Smooth muscle cell (in vitro differentiated cells): Measurements from ENCODE around the gene CNOT1. TPM values are rescaled to one million over a fixed set of nuclear protein-coding genes. Genes with fewer than 3 reads are reported as not detected.

ENCODE experiments used
- DNase-seq: peaks from one replicate; lab custom pipeline; 2025; ENCODE audit not compliant: unreplicated experiment; lab: John Stamatoyannopoulos, UW
- H2AFZ ChIP-seq: fragments of 200-600 bp; sonication (generic); 2 replicates; pipeline ENCODE4 v1.6.0; 2016; ENCODE audit warnings: antibody characterized with exemption, low read depth, mild to moderate bottlenecking
- H3F3A ChIP-seq: fragments of 200-600 bp; sonication (generic); 2 replicates; pipeline ENCODE4 v1.6.0; 2017; ENCODE audit warnings: antibody characterized with exemption, low read depth
- H3K27ac ChIP-seq: fragments of 200-600 bp; sonication (generic); 2 replicates; pipeline ENCODE4 v1.5.1; 2016; ENCODE audit warnings: low read depth, mild to moderate bottlenecking
- H3K27me3 ChIP-seq: fragments of 200-600 bp; sonication (generic); 2 replicates; pipeline ENCODE4 v1.6.1; 2016; ENCODE audit warnings: low read depth, mild to moderate bottlenecking
- H3K36me3 ChIP-seq: fragments of 200-600 bp; sonication (generic); 2 replicates; pipeline ENCODE4 v1.5.1; 2016; ENCODE audit warnings: low read depth
- H3K4me1 ChIP-seq: fragments of 200-600 bp; sonication (generic); 2 replicates; pipeline ENCODE4 v1.5.1; 2016; ENCODE audit warnings: low read depth
- H3K4me2 ChIP-seq: fragments of 200-600 bp; sonication (generic); 2 replicates; pipeline ENCODE4 v1.6.0; 2016; ENCODE audit warnings: mild to moderate bottlenecking
- H3K4me3 ChIP-seq: fragments of 200-600 bp; sonication (generic); 2 replicates; pipeline ENCODE4 v1.5.1; 2016; ENCODE audit warnings: mild to moderate bottlenecking
- H3K79me2 ChIP-seq: fragments of 200-600 bp; sonication (generic); 2 replicates; pipeline ENCODE4 v1.6.0; 2016; ENCODE audit warnings: low read depth, mild to moderate bottlenecking
- H3K9ac ChIP-seq: fragments of 200-600 bp; sonication (generic); 2 replicates; pipeline ENCODE4 v1.6.0; 2016; ENCODE audit warnings: low read depth
- H3K9me3 ChIP-seq: fragments of 200-600 bp; sonication (generic); replicated peaks from 2 replicates; pipeline ENCODE4 v1.5.1; 2016; ENCODE audit warnings: low read depth
- H4K20me1 ChIP-seq: fragments of 200-600 bp; sonication (generic); 2 replicates; pipeline ENCODE4 v1.6.0; 2016; ENCODE audit warnings: low read depth
- WGBS: methylation state at CpG from one replicate; pipeline ENCODE4 v1.1.7; 2016; ENCODE audit warnings: low lambda C conversion rate; 5-methylcytosine and 5-hydroxymethylcytosine counted together
- polyA plus RNA-seq: library from polyadenylated mRNA; unstranded; fragments of >200 nt; fragmentation: Nextera tagmentation; extraction: Ambion mirVana; gene quantifications from 2 replicates; pipeline ENCODE4 v1.2.1, GENCODE V29; 2016
- total RNA-seq: library from RNA; depleted of rRNA; stranded (reverse); fragments of >200 nt; gene quantifications from 2 replicates; pipeline ENCODE4 v1.2.3, GENCODE V29; 2014
- TF ChIP-seq, protein P1 (sequence below): fragments of 200-600 bp; sonication (generic); IDR thresholded peaks from 2 replicates; pipeline ENCODE4 v1.5.1; 2017; ENCODE audit warnings: borderline replicate concordance, mild to moderate bottlenecking, antibody characterized with exemption; ENCODE audit not compliant: insufficient read depth, poor library complexity, severe bottlenecking

The CNOT1 gene
- total and polyA plus RNA-seq, 2 experiments from 2014 or later = 42.6 to 88.4 TPM

GRCh38 chr16:58475091-58475619, 154.5 kb downstream of the CNOT1 start:
- TF ChIP-seq, protein P1, sequence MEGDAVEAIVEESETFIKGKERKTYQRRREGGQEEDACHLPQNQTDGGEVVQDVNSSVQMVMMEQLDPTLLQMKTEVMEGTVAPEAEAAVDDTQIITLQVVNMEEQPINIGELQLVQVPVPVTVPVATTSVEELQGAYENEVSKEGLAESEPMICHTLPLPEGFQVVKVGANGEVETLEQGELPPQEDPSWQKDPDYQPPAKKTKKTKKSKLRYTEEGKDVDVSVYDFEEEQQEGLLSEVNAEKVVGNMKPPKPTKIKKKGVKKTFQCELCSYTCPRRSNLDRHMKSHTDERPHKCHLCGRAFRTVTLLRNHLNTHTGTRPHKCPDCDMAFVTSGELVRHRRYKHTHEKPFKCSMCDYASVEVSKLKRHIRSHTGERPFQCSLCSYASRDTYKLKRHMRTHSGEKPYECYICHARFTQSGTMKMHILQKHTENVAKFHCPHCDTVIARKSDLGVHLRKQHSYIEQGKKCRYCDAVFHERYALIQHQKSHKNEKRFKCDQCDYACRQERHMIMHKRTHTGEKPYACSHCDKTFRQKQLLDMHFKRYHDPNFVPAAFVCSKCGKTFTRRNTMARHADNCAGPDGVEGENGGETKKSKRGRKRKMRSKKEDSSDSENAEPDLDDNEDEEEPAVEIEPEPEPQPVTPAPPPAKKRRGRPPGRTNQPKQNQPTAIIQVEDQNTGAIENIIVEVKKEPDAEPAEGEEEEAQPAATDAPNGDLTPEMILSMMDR = no peak
- H3K27me3 ChIP-seq = peaks cover 15% of the 10 kb centered on the region
- no peaks in the 10 kb centered on the region for H3K79me2 ChIP-seq
- 86% methylated on average over 4 of the region's 4 CpGs for WGBS
- no peaks in the 10 kb centered on the region for H3F3A ChIP-seq
- DNase-seq = no peak
- no peak overlapping the region for H3K4me3 ChIP-seq
- H3K4me1 ChIP-seq = no peaks in the 10 kb centered on the region
- H3K36me3 ChIP-seq = no peaks in the 10 kb centered on the region
- H2AFZ ChIP-seq = no peak overlapping the region
- no peaks in the 10 kb centered on the region for H3K9me3 ChIP-seq
- H4K20me1 ChIP-seq = no peaks in the 10 kb centered on the region
- H3K4me2 ChIP-seq = no peak overlapping the region
- H3K9ac ChIP-seq = no peak overlapping the region
- H3K27ac ChIP-seq = no peak overlapping the region

GRCh38 chr16:58474296-58474695, 155.3 kb downstream of the CNOT1 start:
- no peak overlapping the region for H3K27ac ChIP-seq
- peaks cover 24% of the 10 kb centered on the region for H3K27me3 ChIP-seq
- H3F3A ChIP-seq = no peaks in the 10 kb centered on the region
- no peak overlapping the region for H3K4me2 ChIP-seq
- H3K9ac ChIP-seq = no peak overlapping the region
- no peak overlapping the region for H2AFZ ChIP-seq
- no peaks in the 10 kb centered on the region for H3K79me2 ChIP-seq
- H3K36me3 ChIP-seq = no peaks in the 10 kb centered on the region
- no peaks in the 10 kb centered on the region for H3K4me1 ChIP-seq
- no peaks in the 10 kb centered on the region for H4K20me1 ChIP-seq
- TF ChIP-seq, protein P1 = no peak
- no peaks in the 10 kb centered on the region for H3K9me3 ChIP-seq
- no peak overlapping the region for H3K4me3 ChIP-seq
- 82% methylated on average over 10 of the region's 10 CpGs for WGBS
- DNase-seq = no peak

GRCh38 chr16:58472827-58473226, 156.8 kb downstream of the CNOT1 start:
- Histone ChIP-seq H3F3A (no peaks in the 10 kb centered on the region), H3K36me3 (no peaks in the 10 kb centered on the region), H3K4me2 (no peak overlapping the region), H3K79me2 (no peaks in the 10 kb centered on the region), H3K27ac (no peak overlapping the region), H3K4me1 (no peaks in the 10 kb centered on the region), H3K9ac (no peak overlapping the region), H3K27me3 (peaks cover 37% of the 10 kb centered on the region), H4K20me1 (no peaks in the 10 kb centered on the region), H2AFZ (no peak overlapping the region), H3K9me3 (no peaks in the 10 kb centered on the region), H3K4me3 (no peak overlapping the region)
- DNase-seq = no peak
- 100% methylated on average over 3 of the region's 3 CpGs for WGBS
- TF ChIP-seq, protein P1 = no peak

DNA sequence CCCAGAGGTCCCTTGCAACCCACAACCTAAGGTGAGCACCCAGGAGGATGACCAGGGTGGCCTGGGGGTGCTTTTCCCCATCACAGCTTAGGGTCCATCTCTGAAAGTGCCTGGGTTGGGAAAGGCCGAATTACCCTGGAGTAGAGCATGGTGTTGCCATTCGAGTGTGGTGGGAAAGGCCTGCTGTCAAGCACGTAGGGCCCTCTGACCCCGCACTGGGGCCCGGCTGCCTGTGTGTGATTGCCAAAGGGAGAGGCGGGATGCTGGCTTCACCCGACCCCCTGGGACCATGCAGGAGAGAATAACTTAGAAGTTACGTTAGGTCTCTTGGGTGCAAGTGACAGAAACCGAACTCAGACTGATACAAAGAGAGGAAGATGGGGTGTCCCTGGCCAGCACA, 157.4 kb downstream of the CNOT1 start:
- Histone ChIP-seq H2AFZ (no peak overlapping the region), H3K79me2 (no peaks in the 10 kb centered on the region), H3K27ac (no peak overlapping the region), H3K4me3 (no peak overlapping the region), H3K36me3 (no peaks in the 10 kb centered on the region), H3K4me2 (no peak overlapping the region), H3K27me3 (peaks cover 42% of the 10 kb centered on the region), H3F3A (no peaks in the 10 kb centered on the region), H3K9me3 (no peaks in the 10 kb centered on the region), H3K4me1 (no peaks in the 10 kb centered on the region), H4K20me1 (no peaks in the 10 kb centered on the region), H3K9ac (no peak overlapping the region)
- WGBS = 94% methylated on average over 9 of the region's 9 CpGs
- TF ChIP-seq, protein P1 = no peak
- no peak for DNase-seq
